ENCODE data around the gene SLC22A23.

The SLC22A23 gene

DNA sequence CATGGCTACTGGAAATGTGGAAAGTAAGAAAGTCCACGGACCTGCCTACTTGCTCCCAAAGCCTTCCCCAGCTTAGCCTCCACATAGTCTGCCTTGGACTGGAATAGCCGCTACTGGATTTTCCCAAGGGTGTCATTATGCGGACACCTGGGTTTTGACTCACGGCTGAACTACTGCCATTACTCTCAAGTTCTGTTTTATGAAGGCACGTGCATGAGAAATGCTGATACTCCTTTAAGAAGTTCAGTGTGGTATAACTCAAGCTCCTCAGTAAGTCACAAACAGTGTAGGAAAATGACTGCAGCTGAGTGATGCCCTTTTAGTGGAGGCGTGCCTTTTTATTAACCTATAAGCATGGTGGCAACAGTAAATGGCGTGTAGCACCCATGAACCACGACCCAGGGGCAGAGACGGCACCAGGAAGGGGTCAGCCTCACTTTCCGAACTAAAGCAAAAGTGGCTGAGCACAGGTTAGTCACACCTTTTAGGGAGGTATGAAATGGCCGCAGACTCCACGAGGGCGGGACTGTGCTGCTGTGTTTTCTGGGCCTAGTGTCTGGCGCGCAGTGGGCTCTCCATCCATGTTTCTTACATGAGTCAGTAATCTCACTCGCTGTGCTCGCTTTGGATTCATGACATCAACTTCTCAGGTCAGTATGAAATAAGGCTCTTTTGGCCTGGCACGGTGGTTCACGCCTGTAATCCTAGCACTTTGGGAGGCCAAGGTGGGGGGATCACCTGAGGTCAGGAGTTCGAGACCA lies 174.2 kb downstream of the SLC22A23 start:
- DNase-seq, result no peak

GRCh38 chr6:3281631-3282475 lies 175.0 kb downstream of the SLC22A23 start:
- DNase-seq, result no peak

GRCh38 chr6:3280866-3281465 lies 175.9 kb downstream of the SLC22A23 start:
- DNase-seq, result no peak

- no peak for DNase-seq
Observed at GRCh38 chr6:3280091-3280490, 176.8 kb downstream of the SLC22A23 start.

DNA sequence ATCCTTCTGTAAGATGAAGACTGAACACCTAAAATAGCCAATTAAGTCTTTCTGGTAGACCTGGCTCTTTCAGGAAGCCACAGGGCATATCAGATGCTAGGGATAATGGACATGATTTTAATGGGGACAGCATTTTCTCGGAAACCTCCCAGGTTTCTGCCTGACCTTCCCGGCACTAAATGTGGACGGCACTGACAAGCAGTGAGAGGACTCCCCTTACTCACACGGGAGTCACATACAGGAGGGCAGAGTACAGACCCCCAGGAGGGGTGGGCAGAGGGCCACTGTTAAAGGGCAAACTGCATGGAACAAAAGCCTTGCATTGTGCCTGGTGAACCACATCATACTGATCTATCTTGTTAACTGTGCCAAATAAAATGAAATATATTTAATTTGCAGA lies 178.2 kb downstream of the SLC22A23 start:
- no peak for DNase-seq

DNA sequence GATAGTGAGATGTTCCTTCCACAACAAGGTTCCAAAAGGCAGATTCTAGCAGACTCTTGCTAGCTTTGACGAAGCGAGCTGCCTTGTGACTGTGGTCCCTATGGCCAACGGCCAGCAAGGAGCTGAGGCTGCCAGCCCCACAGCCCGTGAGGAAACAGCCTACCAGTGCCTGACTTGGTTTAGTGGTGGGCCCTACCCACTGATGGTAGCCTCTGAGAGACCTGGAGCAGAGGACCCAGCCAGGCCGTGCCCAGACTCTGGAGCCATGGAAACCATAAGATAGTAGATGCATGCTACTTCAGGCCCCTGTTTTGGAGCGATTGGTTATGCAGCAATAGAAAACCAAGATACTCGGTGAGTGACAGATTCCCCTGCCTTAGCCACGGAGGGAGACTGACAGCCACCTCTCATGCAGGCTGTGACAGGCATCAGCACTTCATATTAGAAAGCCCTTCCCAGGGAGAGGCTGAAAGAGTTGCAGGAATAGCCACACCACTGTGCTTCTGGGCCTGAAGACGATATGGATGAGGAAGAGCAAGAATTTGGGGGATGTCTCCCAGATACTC lies 178.9 kb downstream of the SLC22A23 start:
- DNase-seq, result no peak

GRCh38 chr6:3277251-3277650 lies 179.6 kb downstream of the SLC22A23 start:
- DNase-seq, result no peak

DNA sequence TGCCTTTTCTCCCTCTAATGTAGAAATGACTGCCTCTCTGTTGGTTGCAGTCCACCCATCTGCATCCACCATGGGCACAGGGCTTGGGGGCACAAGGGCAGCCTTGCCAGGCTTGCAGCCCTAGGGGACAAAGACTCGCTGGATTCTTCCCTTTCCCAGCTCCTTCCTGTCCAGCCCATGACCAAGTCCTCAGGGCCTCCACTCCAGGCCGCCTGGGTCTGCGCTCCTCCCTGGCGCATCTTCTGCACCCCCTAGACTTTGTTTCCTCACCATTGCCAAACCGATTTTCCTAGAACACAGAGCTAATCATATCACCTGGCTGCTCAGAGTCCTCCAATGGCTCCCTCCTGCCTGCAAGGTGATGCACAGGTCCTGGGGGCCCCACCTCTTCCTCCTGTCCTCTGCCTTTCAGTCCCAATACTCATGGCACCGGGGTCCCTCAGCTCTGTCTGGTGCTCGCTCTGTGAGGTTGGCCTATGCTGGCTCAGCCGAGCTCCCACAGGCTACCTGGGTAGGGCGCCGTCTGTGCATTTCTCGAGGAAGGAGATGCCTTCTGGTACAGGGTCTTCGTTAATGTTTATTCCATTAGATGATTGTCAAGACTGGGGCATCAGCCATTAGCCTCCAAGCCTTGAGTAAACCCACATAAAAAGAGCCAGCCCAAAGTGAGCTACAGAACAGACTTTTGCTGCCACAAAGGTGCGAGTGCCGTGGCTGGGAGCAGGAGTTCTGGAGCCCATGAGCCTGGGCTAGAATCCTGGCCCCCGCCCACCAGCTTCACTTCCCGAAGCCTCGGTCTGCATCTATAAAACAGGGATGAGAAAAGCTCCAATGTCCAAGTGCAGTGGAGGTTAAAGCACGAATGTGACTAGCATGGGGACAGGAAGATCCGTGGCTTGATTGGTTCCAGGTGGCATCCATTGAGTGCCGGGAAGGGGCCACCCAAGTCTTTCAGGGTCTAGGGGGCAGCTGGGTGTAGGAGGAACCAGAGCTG lies 180.4 kb downstream of the SLC22A23 start:
- DNase-seq, result no peak

DNA sequence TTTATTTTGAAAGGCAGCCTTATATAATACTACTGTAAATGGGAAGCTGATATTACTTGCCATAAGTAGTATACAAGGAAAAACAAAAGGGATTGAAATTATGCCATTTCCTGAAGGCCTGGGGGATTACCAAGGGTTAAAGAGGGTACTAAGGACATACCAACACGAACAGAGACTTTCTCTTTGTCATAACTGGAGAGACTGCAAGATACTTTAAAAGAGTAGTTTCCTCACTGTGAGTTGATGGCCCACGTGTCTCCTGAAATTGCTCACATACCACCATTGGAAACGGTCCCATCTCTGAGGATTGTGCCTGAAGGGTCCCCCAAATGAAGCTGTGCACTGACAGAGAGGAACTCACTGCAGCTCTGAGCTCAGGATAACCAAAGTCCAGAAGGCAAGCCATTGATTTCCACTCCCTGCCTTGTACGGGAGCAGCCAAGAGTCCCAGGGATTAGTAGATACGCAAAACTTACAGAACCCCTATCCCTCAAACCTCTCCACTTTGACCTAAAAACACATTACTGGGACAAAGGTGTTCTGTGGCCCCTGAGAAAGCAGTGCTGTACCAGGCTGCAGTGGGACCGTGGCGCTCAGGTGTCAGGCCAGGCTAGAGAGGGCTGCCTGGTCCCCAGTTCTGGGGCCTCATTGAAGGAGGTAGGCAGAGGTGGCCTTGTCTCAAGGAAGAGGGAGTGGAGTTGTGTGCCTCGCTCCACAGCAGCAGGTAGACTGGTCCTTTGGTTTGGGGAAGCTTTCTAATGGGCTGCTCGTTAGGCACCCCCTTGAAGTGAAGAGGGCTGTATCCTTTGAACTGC lies 182.9 kb downstream of the SLC22A23 start:
- no peak for DNase-seq

DNA sequence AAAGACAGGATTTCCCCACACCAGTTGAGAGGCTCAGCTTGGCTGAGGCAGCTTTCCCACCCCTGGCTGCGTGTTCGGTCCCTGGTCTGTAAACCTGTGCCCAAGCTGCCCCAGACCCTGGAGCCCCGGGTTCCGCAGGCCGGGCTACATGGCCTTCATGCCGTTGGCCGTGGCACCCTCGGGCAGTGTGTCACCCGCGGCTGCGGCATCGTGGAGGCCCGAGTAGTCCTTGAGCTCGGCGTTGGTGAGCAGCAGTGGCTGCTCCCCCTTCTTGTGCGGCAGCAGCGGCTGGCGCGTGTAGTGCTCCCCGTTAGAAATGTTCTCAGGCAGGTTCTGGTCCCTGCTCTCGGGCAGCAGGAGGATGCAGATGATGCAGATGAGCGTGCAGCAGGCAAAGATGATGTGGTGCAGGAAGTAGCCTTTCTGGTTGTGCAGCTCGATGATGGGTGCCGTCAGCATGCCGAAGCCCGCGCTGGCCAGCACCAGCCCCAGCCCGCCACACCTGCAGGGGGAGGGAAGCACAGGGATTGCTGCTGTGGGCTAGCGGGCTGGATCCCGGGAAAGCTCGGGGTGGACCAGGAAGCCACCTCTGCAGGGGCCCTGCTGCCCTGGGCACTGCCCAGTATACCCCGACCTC lies 183.8 kb downstream of the SLC22A23 start:
- no peak for DNase-seq

DNA sequence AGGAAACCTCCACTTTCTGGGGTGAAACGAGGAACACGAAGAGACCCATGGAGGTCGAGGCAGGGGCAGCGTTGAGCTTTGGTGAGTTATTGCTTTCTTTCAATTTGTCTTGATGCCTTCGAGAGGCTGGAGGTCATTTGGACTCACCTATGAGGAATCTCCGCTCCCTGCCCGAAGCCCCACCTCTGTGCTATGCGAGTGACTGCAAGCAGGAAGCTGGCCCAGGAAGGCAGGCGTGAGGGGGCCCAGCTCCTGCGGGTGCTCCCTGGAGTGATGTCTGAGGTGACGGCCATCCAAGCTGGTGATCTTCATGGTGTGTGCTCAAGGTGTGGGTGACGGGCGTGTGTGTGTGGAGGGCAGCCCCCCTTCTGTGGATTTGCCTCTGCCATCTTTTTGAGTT lies 185.1 kb downstream of the SLC22A23 start:
- DNase-seq, result no peak

DNA sequence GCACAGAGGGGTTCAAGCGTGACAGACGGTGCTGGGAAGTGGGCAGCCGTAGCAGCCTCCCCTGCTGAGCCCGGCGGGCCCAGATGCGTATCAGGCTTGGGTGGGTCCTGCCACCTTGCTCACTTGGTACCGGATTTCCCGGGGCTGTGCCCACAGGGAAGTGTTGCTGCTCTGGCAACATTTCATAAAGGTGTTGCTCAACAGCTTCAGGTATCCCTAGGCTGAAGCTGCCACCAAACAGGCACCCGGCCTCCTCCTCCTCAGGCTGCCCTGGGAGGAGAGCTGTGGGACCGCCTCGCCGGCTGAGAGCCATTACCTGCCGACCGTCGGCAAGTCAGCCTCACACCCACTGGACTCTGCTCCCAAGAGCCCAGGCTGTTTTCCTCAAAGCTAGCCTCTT lies 186.6 kb downstream of the SLC22A23 start:
- DNase-seq, result no peak

DNA sequence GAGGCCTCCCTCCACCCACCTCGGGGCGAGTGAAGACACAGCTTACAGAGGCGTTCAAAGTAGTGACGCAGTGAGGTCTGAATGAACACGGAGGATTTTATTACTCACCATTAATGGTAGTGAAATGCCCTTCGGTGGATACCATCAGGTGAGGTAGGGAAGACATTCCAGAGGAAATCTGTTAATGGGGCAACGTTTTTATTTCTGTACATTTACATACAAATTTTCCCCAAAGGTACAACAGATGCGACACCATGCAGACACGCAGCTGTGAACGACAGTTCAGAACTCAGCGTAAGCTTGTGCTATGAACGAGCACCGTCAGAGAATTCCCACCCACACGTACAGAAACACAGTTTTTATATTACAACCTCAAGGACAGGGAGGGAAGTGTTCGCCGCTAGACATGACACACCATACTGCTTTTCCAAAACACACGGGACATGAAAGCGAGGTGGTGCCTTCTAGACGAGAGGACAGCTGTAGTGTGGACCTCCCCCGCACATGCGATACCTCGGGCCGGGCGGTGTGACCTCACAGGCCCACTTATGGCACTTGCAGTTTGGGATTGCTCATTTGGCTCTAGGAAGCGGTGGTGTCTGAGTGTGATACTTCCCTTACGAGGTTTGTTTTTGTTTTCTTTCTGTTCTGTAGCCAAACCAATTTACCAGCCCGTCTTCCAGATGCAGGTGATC lies 187.4 kb downstream of the SLC22A23 start:
- no peak for DNase-seq

- DNase-seq, result no peak
Observed at GRCh38 chr6:3268680-3269079, 188.2 kb downstream of the SLC22A23 start.

DNA sequence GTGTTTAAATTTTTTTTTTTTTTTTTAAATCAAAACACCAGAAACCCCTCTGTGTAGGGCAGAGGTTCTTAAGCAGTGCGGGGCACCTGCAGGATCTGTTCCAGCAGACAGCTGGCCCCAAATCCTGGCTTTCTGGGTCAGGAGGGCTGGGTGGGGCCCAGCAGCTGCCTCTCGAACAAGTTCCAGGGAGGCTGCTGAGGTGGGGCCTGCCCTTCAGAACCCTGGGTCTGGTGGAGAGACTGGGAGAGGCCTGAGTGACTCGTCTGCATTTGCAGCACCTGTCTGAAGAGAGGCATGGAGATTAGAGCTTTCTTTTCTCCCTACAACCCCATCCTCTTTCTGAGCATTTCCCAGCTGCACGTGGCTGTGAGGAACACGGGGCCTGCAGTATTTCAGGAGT lies 189.7 kb downstream of the SLC22A23 start:
- no peak for DNase-seq

GRCh38 chr6:3266170-3266569 lies 190.7 kb downstream of the SLC22A23 start:
- no peak for DNase-seq

DNA sequence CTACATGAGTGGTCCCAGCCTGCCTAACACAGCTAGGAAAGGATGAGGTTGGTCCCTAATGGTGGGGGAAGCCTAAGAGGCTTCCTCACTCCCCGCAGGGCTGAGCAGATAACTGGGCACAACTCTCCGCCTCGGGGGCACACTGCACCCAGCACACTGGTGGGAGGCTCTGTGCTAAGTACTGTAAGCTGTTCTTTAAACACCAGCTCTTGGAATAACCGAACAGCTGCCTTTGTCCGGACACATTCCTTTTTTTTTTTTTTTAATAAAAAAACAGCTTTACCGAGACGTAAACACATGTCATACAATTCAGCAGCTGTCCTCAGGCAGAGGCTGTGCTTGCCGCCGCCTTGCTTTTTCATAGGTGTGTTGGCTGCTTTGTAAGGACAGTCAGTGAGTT lies 191.2 kb downstream of the SLC22A23 start:
- DNase-seq, result no peak

DNA sequence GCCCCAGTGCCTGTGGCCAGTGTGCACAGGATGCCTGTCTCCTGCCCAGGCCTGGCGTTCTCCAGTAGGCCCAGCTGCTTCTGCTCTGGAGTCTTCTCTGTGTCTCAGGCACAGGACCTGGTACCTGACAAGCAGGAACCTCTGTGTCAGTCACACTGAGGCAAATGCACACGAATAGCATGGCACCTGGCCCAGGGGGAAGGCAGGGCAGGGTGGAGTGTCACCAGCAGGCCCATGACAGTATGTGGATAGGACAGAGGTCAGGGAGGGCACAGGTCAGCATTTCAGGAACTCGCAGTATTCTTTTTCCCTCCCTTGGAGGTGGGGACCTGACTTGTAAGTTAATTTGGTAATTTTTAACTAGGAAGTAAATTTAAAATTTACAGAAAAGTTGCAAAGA lies 192.5 kb downstream of the SLC22A23 start:
- DNase-seq, result no peak

DNA sequence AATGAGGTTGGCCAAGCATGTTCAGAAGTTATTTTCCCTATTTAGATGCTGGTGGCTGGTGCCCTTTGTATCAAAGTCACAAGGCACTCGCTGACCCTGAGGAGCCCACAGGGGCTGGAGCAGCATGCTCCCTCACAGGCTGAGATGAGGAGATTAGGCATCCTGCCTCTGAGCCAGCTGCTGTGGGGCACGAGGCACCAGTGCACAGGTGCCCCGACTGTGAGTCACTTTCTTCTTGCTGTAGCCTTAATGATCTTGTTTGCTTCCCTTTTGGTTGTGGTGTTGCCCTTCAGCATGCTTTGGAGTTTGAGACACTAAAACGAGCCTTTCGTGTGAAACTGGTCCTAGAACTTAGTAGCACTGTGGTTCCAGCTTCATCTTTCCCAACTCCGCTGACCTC lies 193.8 kb downstream of the SLC22A23 start:
- no peak for DNase-seq

DNA sequence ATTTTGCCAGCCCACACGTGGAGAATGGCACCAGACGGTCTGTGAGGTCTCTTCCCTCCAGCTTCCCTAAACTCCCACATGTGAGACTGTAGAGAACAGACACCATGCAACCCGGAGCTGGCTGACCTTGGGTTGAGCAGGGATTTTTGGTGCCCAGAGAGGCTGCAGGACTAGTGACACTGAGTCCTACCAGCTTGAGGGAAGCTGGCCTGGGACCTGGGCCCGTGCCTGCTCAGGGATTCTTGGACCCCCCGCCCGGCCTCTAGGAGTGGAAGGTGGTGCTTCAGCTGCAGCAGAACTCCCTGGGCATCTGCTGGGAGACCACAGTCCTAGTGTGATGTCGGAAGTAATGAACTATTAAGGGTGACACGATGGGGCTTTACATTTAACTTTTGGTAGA lies 194.9 kb downstream of the SLC22A23 start:
- DNase-seq, result peak in 1 of 2 donors; percentile 34
